ENCODE results near the gene ATP8B3. TPM values are rescaled to one million over a fixed set of nuclear protein-coding genes. Genes with fewer than 3 reads are reported as not detected.

The ATP8B3 gene
- total RNA-seq, 6 experiments from 2014 or later: 4.9 to 8.8 (median 7.6) TPM

- TF ChIP-seq CTCF (IDR thresholded peaks at IDR 0.05): peak; percentile 49
Measured at GRCh38 chr19:1780272-1780958, 31.7 kb downstream of the ATP8B3 start.

DNA sequence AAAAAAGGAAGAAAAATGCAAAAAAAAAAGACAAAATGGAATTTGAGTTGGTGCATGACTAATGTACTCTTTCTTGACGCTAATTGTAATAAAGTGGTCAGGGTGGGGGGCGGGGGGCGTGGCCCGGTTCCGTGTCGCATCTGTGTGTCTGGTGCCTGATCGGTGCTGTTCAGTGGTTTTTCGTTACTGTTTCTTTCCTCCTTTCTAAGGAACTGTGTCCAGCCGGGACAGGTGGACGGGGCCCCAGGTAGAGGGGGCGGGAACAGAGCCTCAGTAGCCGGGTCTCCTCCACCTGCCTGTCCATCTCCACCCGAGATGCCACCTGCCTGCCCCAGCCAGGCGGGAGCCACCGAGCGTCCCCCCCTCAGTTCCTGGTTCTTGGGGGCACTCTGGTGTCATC lies 32.5 kb downstream of the ATP8B3 start:
- no peak for TF ChIP-seq CTCF (IDR thresholded peaks at IDR 0.05)
- no peak for DNase-seq
- H3K27me3 Mint-ChIP-seq (ENCODE audit: insufficient read depth): peaks cover 36% of the 10 kb centered on the region
- H3K4me3 Mint-ChIP-seq: no peak overlapping the region; the same call in 1 of the 2 replicates
- H3K36me3 Mint-ChIP-seq (ENCODE audit: low read depth): 0 out of 2 replicates have a peak, but pooled peaks cover 4% of the 10 kb centered on the region
- H3K4me1 Mint-ChIP-seq (ENCODE audit: low read depth): peaks cover 8% of the 10 kb centered on the region
- H3K9me3 Mint-ChIP-seq: peaks cover 20% of the 10 kb centered on the region
- H3K27ac Mint-ChIP-seq: no peak overlapping the region

More at GRCh38 chr19:1780272-1780958, 31.7 kb downstream of the ATP8B3 start:
- 0 out of 2 replicates have a peak, but pooled peaks cover 4% of the 10 kb centered on the region for H3K36me3 Mint-ChIP-seq (ENCODE audit: low read depth)
- peaks cover 8% of the 10 kb centered on the region for H3K4me1 Mint-ChIP-seq (ENCODE audit: low read depth)
- peaks cover 35% of the 10 kb centered on the region for H3K27me3 Mint-ChIP-seq (ENCODE audit: insufficient read depth)
- DNase-seq: peak; percentile 40
- no peak overlapping the region for H3K4me3 Mint-ChIP-seq
- H3K9me3 Mint-ChIP-seq: peaks cover 20% of the 10 kb centered on the region
- no peak overlapping the region for H3K27ac Mint-ChIP-seq

GRCh38 chr19:1777149-1777548 lies 34.9 kb downstream of the ATP8B3 start:
- peaks cover 16% of the 10 kb centered on the region for H3K4me1 Mint-ChIP-seq (ENCODE audit: low read depth)
- peaks cover 47% of the 10 kb centered on the region for H3K27me3 Mint-ChIP-seq (ENCODE audit: insufficient read depth)
- TF ChIP-seq CTCF (IDR thresholded peaks at IDR 0.05): no peak
- no peak overlapping the region for H3K4me3 Mint-ChIP-seq
- DNase-seq: no peak
- H3K9me3 Mint-ChIP-seq: peaks cover 14% of the 10 kb centered on the region
- no peak overlapping the region for H3K27ac Mint-ChIP-seq
- 0 out of 2 replicates have a peak, but pooled peaks cover 4% of the 10 kb centered on the region for H3K36me3 Mint-ChIP-seq (ENCODE audit: low read depth)

DNA sequence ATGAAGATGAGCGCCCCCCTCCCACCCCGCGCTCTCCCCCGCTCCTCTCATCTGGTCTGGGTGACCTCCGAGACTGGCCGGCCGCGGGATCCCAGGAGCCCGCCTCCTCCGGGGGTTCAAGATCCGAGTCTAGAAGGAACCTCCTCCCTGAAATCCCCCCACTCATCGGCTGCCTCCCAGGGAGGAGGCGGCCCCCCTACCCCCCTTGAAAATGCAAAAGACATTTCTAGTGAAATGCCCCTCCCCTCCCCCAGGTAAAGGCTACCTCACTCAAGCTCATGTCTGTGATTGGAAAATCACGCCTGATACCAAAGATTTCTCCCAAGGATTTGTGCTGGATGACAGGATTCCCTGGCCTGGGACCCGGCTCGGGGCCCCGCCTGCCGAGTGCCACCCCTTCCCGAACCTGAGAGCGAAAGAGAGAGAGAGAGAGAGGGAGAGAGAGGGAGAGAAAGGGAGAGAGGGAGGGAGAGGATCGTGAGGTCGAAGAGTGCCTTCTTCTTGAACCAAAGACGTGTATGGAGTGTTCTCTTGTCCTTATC lies 35.4 kb downstream of the ATP8B3 start:
- Mint-ChIP-seq H3K27me3 (ENCODE audit: insufficient read depth) (peaks cover 48% of the 10 kb centered on the region), H3K36me3 (ENCODE audit: low read depth) (0 out of 2 replicates have a peak, but pooled peaks cover 4% of the 10 kb centered on the region), H3K4me1 (ENCODE audit: low read depth) (peaks cover 16% of the 10 kb centered on the region), H3K9me3 (peaks cover 9% of the 10 kb centered on the region), H3K4me3 (no peak overlapping the region), H3K27ac (no peak overlapping the region)
- TF ChIP-seq CTCF (IDR thresholded peaks at IDR 0.05): no peak
- DNase-seq: no peak

DNA sequence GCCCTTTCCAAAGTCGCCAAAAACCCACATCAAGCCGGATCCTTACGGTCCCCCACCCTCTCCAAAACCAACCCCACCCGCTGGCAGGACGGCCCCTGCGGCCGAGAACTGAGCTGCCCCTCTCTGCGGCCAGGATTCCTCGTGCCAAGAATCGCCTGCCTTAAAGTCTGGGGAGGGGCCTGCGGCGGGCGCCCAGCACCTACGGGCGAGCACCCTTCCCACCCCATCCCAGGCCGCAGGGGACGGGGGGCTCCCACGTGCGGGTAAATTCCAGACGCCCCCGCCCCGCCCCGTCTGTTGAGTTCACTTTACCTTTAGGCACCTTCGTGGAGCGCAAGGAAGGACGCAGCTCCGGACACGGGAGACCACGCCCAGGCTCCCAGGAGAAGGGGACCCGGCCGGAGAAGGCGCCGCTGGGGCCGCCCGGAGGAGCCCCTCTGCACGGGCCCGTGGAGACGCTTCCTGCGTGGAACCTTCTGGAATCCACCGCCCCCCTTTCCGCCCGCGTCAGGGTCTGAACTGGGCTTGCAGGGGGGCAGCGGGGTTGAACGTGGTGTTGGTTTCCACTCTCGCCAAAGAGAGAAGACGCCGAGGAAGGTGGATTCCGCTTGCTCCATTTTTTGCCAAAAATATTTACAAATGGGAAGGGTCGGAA lies 36.0 kb downstream of the ATP8B3 start:
- peaks cover 7% of the 10 kb centered on the region for H3K36me3 Mint-ChIP-seq (ENCODE audit: low read depth)
- peaks cover 12% of the 10 kb centered on the region for H3K9me3 Mint-ChIP-seq
- peaks cover 16% of the 10 kb centered on the region for H3K4me1 Mint-ChIP-seq (ENCODE audit: low read depth)
- H3K27me3 Mint-ChIP-seq (ENCODE audit: insufficient read depth): peaks cover 50% of the 10 kb centered on the region
- H3K27ac Mint-ChIP-seq: no peak overlapping the region
- no peak for DNase-seq
- no peak for TF ChIP-seq CTCF (IDR thresholded peaks at IDR 0.05)
- H3K4me3 Mint-ChIP-seq: no peak overlapping the region

Measured in HFFc6 (cell line).